SK-MEL-5 (cell line): ENCODE measurements around the gene PDSS1. TPM values are rescaled to one million over a fixed set of nuclear protein-coding genes. Genes with fewer than 3 reads are reported as not detected.

Experiments
- DNase-seq: peaks from one replicate; pipeline ENCODE4 v3.0.0-alpha.2; 2016; ENCODE audit warnings: low read depth, low spot score
- in situ Hi-C: cut with HindIII; loops from 2 replicates; pipeline ENCODE4 v1.10.0; 2016; ENCODE audit warnings: low sequenced_read_pairs, high pct_unique_total_duplicates, low pct_unique_long_range_greater_than_20kb
- total RNA-seq: library from RNA; depleted of rRNA; stranded (reverse); fragments of >200 nt; shearing (Covaris generic); gene quantifications from 2 replicates; pipeline ENCODE4 v1.2.3, GENCODE V29; 2014

PDSS1 gene
- total RNA-seq, 1 experiment from 2014 or later, result 17.2 TPM

DNA sequence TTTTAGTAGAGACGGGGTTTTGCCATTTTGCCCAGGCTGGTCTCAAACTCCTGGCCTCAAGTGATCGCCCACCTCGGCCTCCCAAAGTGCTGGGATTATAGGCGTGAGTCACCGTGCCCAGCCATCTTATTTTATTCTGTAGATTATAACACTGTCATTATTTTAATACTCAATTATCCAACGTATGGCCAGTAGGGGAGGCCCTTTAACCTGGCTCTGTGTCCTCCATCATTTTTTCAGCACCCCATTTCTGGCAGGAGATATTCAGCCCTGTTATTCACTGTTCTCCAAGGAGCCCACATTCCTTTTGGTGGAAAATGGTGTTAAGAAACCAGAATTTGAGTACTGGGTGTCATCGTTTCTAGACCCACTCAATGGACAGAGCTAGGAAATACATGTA is 31.5 kb downstream of the PDSS1 start:
- no peak for DNase-seq

DNA sequence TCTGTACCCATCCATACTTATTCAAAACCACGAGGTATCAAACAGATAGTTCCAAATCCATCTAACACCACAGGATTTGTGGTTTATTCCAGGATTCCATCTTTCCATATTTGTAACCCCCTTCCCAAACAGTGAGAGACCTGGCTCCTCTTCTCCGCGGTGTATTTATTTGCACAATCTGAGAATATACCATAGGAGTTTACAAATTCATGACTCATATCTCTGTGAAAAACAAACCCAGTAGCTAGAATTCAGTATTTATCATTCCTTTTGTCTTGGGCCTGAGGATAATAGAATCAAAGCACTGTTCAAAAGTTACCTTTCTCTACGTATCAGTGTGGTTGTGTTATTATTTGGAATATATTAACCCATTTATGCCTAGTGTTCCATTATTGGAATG is 31.9 kb downstream of the PDSS1 start:
- DNase-seq, result no peak
- in situ Hi-C loops, result no loop called here

More for the DNA sequence above, 31.5 kb downstream of the PDSS1 start:
- in situ Hi-C loops, result no loop called here

DNA sequence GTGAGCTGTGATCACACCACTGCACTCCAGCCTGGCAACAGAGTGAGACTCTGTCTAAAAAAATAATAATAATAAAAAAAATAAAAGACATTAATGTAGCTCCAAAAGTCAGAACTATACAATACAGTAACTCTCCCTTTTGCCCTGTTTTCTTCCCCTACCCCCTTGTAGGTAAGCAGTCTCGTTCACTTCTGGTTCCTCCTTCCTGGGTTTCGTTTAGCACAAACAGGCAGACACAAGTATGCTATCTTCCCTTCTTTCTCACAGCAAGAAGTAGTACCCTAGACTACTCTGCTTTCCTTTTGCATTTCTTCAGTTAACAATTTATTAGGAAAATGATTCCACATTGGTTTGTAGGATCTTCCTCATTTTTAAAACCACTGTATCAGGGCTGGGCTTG is 33.1 kb downstream of the PDSS1 start:
- in situ Hi-C loops, result no loop called here

DNA sequence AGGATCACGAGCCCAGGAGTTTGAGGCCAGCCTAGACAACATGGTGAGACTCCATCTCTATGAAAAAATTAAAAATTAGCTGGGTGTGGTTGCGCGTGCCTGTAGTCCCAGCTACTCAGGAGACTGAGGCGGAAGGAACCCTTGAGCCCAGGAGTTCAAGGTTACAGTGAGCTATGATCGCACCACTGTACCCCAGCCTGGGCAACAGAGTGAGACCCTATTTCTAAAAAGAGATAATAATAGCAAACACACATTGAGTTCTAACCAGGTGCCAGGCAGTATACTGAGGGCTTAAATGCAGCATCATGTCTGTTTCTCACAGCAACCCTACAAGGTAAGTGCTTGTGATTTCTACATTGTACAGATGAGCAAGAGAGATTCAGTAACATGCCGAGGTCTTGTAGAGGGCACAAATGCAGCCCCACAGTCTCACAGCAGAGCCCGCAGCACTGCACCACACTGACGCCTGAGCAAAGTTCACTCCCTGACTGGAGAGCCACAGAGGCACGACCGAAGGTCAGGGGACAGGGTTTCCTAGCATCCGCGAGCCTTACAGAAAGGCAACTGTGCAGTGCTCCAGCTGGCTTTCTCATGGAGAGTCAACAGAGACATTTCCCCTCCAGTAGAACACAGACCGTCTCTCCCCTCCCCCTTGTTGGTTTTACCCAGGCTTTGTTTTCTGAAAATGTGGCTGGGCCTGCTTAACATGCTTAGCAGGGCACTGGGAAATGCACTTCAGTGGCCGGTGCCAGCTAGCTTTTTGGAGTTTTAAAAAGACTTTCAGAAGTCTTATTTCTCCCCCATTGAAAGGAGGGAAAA is 36.5 kb downstream of the PDSS1 start:
- no peak for DNase-seq
- in situ Hi-C loops, result no loop called here

More for the DNA sequence above, 33.1 kb downstream of the PDSS1 start:
- no peak for DNase-seq

DNA sequence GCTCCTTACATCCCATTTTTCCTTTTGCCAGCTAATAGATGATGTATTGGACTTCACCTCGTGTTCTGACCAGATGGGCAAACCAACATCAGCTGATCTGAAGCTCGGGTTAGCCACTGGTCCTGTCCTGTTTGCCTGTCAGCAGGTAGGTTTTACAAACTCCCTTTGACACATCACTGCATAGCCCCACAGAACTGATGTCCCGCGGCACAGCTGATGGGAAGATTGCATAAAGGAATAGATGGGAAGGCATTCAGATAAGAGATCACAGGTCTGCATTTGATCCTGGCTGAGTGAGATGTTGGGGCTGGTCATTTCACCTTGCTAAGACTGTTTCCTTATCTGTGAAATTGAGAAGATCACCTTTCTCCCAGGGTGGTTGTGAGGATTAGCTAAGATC is 37.9 kb downstream of the PDSS1 start:
- in situ Hi-C loops, result no loop called here
- DNase-seq, result no peak

DNA sequence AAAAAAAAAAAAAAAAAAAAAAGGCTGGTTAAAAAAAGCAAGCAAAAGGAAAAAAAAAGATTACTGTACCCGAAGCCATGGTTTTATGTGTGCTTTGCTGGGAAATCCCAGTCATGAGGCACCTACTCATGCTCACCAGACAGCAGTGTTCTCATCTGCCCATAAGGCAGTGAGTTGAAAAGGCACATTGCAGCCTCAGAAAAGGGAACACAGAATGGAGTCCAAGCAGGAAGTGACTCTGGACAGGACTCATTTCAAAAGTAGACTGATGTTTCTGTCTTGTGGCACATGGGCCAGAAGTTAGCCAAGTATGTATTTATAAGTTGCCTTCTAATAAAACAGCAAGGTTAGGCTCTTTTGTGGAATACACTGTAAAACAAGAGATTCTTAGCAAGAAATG is 40.2 kb downstream of the PDSS1 start:
- peak; percentile 88 for DNase-seq
- in situ Hi-C loops, result no loop called here

DNA sequence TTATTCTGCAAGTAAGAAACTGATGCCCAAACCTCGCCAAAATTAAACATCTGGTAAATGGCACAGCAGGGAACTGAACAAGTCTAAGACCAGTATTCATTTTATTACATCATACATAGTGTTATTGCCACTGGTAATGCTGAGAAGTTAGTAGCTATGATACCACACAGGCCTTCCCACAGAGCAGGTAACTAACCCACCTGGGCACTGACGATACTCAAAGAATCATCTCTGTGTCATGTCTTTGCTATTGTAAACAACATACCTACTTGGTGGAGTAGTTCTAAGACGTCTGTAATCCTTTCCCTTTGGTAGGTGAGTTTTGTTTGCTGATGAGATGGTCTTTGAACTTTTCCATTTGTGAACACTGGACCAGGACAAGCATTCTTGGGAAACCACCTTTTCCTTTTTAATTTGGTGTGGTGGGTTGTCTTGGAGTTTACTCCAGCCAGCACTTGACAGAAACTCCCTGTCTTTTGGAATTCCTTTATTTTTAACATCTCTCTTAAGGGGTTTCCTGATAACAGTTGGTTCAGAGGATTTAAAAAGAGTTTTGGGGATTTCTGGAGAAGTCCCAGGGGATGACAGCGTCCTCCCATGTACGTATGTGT is 40.9 kb downstream of the PDSS1 start:
- in situ Hi-C loops, result no loop called here
- DNase-seq, result no peak

DNA sequence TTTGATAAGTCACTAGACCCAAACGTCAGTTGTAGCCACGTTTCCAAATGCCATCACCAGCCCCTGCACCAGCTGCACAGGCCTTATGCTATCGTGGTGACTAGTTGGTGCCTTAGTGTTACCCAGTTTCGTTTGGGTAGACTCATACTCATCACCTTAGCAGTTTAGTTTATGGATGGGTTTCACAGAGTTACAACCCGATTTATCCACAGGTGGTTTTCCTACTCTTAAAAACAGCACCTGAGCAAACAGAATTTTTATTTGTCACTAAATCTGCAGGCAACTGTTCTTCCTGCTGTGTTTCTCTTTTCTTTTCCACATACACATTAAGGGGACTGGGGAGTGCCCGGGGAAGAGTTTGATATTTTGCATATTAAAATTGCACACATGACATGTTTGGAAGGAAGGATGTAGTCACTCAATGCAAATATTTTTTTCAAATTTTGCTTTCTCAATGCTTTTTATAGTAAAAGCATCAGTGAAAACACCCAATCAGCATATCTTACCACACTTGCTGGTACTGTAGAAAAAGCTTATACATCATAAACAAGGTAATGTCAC is 41.6 kb downstream of the PDSS1 start:
- no peak for DNase-seq
- in situ Hi-C loops, result no loop called here

DNA sequence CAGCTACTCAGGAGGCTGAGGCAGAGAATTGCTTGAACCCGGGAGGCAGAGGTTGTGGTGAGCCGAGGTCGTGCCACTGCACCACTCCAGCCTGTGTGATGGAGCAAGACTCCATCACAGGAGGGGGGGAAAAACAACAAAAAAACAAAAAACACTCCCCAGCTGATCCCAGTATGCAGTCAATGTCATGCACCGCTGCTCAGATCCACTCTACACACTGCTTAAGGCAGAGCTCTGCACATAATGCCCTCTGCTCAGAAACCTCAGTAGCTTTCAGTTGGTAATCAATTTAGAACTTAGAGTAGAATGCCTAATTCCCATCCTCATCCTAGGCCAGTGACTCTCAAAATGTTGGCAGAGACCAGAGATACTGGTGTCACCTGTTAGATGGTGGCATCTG is 43.9 kb downstream of the PDSS1 start:
- DNase-seq, result no peak

DNA sequence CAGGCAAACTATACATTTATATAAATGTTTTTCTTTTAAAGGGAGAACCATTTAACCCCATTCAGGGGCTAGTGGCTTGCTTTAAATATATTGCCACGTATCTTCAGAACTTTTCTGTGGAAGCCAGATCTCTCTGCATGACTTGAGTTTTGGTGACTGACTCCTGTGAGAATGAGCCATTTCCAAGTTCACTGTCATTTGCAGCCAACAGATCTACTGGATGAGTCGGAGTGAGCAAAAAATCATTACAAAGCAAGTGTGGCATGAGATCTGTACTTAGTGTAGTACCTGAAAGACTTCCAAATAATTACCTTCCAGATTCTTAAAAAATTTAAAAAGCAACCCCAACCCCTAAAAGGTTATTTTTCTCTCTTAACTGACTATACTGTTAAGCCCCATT is 45.6 kb downstream of the PDSS1 start:
- DNase-seq, result no peak
- in situ Hi-C loops, result no loop called here

More for the DNA sequence above, 43.9 kb downstream of the PDSS1 start:
- in situ Hi-C loops, result no loop called here

DNA sequence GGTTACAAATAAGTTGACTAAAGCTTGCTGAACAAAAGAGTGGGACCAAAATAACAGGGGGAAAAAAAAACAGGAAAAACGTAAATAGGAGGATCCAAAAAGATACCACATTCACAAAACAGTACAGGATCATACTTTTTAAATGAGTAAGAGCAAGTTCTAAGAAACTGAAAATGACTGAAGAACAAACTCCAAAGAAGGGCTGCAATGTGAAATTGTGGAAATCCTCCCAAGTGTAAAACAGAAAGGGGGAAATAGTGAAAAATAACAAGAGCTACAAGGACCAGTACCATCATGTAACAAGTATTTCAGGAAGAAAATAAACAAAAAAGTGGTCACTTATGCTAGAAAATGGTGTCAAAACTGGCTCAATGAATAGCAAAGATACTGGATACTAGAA is 46.3 kb downstream of the PDSS1 start:
- DNase-seq, result no peak
- in situ Hi-C loops, result no loop called here

DNA sequence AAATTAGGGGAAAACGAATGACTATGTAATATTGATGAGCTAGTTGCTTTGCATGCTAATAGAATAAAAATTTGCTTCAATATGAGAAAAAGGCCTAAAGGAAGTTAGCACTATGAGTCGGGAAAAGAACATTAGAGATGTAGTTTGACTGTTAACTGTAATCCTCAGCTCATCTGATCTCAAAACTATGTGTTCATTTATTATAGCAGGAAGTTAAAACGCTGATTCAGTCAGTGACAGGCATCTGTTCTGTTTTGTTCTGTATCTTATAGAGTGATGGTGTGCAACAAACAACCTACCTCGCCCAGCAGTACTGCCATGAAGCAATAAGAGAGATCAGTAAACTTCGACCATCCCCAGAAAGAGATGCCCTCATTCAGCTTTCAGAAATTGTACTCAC is 48.6 kb downstream of the PDSS1 start:
- in situ Hi-C loops, result no loop called here
- no peak for DNase-seq

DNA sequence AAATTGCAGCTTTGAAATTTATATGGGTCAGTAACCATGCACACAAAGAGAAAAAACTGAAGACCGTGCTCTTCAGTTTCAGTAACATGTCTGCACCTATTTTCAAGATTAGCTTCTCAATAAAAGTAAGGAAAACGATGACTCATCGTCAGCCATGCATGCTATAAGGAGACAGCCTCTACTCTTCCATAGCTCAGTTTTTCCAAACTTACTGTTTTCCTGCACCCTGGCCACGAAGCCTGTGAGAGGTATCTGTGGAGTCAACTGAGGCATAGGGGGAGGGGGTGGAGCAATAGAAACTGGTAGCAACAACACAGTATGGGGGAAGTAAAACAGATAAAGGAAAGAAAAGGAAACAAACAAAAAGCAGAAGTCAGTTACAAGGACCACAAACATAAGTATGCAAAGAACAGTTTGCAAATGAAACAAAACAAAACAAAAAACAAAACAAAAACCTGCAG is 58.0 kb downstream of the PDSS1 start:
- in situ Hi-C loops, result no loop called here
- DNase-seq, result peak; percentile 13

DNA sequence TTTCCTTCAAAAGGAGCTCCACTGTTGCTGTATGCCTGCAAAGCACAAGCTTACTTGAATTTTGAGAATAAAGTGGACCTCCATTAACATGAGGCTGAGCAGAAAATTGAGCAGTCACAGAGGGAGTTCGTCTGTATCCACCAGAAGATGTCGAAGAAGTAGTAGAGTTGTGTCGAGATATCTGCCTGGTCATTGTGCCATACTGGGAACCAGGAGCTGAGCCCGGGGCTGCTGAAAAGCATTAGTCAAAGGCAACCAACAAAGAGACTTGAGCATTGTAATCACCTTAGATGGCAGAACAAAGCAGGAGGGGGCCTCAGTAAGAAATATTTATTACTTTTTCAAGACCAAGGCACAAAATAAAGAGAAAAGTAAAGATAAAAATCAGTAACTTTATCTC is 61.5 kb downstream of the PDSS1 start:
- no peak for DNase-seq
- in situ Hi-C loops, result no loop called here

DNA sequence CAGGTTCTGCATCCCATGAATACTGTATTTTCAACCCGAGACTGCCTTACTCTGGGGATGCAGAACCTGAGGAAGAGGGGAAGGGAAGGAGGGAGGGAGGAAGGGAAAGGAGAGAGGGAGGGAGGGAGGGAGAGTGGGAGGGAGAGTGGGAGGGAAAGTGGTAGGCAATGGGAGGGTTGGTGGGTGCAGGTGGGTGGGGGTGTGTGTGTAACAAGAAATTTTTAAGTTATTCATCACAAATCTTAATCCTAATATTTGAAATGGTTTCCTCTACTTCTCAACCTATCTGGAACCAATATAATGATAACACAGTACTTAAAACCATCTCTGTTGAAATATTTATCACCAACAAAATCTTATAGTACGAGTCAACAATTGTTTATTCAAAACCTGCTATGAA is 68.0 kb downstream of the PDSS1 start:
- no peak for DNase-seq
- in situ Hi-C loops, result no loop called here

DNA sequence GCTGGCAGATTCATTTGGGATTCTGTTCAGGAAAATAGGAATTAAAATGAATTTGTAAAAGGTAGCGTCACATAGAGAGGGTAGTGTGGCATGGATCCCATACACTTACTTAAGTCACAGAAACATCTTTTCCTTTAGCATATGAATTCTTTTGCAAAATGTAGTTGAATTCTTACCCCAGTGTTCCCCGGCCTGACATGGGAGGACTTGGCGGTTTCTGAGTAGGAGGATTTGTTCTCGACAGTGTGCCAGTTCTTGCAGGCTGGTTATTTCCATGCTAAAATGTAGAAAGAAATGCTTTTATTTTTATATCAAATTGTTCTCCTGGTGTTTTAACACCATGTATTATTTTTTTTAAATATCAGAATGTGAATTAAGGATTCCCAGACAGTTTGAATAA is 72.6 kb downstream of the PDSS1 start:
- in situ Hi-C loops, result no loop called here

DNA sequence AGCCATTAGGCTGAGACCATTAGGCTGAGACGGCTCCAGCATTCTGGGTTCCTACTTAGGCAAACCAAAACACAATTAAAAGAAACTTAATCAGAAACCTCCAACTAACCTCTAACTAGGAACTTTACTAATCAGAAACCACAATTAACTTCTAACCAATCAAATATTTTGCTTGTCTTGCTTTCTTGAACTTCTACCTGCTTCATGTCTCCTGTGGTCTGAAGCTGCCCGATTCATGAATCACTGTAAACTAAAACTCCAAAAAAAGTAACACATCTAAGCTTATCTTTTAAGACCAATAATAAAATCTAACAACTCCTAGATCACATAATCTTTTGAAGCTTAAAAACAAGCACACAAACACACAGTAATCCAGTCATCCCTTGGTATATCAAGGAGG is 76.1 kb downstream of the PDSS1 start:
- no peak for DNase-seq
- in situ Hi-C loops, result no loop called here

More for the DNA sequence above, 72.6 kb downstream of the PDSS1 start:
- DNase-seq, result no peak

DNA sequence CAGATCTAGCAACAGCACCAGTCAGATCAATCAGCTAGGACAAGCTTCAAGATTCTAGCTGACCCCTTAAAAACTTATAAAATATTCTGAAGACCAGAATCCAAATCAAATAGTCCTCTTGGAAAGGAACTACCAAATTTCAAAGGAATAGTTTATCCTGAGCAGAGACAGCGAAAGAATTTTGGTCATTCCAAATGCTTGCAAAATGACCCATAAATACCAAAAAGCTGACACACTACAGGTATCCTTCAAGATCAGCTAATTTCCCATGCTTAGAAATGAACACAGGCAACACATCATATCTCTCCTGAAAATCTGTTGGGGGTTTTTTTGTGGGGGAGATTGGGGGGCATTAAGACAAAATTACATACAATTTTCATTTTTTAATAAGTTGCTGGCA is 78.8 kb downstream of the PDSS1 start:
- in situ Hi-C loops, result no loop called here
- DNase-seq, result no peak

DNA sequence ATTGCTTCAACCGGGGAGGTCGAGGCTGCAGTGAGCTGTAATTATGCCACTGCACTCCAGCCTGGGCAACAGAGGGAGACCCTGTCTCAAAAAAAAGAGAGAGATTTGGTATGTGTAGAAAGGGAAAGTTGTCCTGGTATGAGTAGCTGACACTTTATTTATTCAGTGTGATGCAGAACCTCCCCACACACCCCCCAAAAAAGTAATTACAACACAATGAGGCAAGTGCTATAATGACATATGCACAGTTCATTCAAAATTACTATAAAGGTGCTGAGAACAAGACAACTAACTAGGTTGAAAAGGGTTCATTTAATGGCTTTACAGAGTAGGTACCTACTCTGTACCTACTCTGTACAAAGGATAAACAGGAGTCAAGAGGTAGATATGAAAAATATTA is 80.2 kb downstream of the PDSS1 start:
- in situ Hi-C loops, result no loop called here
- no peak for DNase-seq
